ENCODE data around the gene EDN3. TPM values are rescaled to one million over a fixed set of nuclear protein-coding genes. Genes with fewer than 3 reads are reported as not detected.

The EDN3 gene
- polyA plus RNA-seq, 1 donor from 2014 or later, result 0.50 TPM

DNA sequence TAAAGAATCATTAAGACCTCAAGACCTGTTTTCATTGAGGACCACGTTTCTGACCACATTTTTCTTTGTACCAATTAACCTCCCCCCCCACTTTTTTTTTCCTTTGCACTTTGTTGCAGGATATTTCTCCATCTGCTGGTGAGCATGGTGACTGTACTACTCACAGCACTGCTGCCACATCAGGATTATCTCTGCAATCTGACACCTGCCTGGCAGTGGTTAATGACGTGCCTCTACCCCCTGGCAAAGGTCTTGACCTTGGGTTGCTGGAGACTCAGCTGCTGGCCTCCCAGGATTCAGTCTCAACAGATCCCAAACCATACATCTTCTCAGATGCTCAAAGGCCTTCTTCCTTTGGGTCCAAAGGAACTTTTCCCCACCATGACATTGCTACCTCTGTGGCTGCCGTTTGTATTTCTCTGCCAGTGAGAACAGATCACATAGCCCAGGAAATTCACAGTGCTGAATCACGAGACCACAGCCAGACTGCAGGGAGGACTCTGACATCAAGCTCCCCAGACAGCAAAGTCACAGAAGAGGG, 46.6 kb upstream of the EDN3 start:
- Histone ChIP-seq H2AFZ (ENCODE audit: low read depth, low read length) (no peak overlapping the region), H3K9me3 (ENCODE audit: low read length) (no peaks in the 10 kb centered on the region), H3K36me3 (ENCODE audit: insufficient read depth, low read length) (no peaks in the 10 kb centered on the region), H3K9me2 (ENCODE audit: insufficient read depth, low read length) (no peaks in the 10 kb centered on the region), H4K20me1 (ENCODE audit: insufficient read depth) (no peaks in the 10 kb centered on the region), H3K4me2 (ENCODE audit: low read length) (no peak overlapping the region), H3K9ac (ENCODE audit: low read length) (no peak overlapping the region), H3F3A (ENCODE audit: insufficient read depth, low read length, poor library complexity, severe bottlenecking) (no peaks in the 10 kb centered on the region), H3K27me3 (ENCODE audit: insufficient read depth, low read depth, low read length) (no peaks in the 10 kb centered on the region), H3K4me3 (ENCODE audit: low read length) (no peak overlapping the region), H3K79me2 (replicated peaks; ENCODE audit: insufficient read depth, low read length) (no peaks in the 10 kb centered on the region), H3K27ac (ENCODE audit: low read length) (no peak overlapping the region)
- TF ChIP-seq, protein P1, sequence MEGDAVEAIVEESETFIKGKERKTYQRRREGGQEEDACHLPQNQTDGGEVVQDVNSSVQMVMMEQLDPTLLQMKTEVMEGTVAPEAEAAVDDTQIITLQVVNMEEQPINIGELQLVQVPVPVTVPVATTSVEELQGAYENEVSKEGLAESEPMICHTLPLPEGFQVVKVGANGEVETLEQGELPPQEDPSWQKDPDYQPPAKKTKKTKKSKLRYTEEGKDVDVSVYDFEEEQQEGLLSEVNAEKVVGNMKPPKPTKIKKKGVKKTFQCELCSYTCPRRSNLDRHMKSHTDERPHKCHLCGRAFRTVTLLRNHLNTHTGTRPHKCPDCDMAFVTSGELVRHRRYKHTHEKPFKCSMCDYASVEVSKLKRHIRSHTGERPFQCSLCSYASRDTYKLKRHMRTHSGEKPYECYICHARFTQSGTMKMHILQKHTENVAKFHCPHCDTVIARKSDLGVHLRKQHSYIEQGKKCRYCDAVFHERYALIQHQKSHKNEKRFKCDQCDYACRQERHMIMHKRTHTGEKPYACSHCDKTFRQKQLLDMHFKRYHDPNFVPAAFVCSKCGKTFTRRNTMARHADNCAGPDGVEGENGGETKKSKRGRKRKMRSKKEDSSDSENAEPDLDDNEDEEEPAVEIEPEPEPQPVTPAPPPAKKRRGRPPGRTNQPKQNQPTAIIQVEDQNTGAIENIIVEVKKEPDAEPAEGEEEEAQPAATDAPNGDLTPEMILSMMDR (IDR thresholded peaks at IDR 0.05; ENCODE audit: poor library complexity, severe bottlenecking), result no peak
- TF ChIP-seq SMC3 (conservative IDR thresholded peaks at IDR 0.05; ENCODE audit: poor library complexity), result no peak
- no peak for TF ChIP-seq EZH2 (IDR thresholded peaks at IDR 0.05; ENCODE audit: borderline replicate concordance, insufficient read depth, low read length, poor library complexity, severe bottlenecking)
- TF ChIP-seq RAD21 (conservative IDR thresholded peaks at IDR 0.05), result no peak
- TF ChIP-seq MXI1 (conservative IDR thresholded peaks at IDR 0.05; ENCODE audit: poor library complexity, severe bottlenecking), result no peak
- no peak for TF ChIP-seq POLR2AphosphoS5 (IDR thresholded peaks at IDR 0.05)
- TF ChIP-seq, protein P2, sequence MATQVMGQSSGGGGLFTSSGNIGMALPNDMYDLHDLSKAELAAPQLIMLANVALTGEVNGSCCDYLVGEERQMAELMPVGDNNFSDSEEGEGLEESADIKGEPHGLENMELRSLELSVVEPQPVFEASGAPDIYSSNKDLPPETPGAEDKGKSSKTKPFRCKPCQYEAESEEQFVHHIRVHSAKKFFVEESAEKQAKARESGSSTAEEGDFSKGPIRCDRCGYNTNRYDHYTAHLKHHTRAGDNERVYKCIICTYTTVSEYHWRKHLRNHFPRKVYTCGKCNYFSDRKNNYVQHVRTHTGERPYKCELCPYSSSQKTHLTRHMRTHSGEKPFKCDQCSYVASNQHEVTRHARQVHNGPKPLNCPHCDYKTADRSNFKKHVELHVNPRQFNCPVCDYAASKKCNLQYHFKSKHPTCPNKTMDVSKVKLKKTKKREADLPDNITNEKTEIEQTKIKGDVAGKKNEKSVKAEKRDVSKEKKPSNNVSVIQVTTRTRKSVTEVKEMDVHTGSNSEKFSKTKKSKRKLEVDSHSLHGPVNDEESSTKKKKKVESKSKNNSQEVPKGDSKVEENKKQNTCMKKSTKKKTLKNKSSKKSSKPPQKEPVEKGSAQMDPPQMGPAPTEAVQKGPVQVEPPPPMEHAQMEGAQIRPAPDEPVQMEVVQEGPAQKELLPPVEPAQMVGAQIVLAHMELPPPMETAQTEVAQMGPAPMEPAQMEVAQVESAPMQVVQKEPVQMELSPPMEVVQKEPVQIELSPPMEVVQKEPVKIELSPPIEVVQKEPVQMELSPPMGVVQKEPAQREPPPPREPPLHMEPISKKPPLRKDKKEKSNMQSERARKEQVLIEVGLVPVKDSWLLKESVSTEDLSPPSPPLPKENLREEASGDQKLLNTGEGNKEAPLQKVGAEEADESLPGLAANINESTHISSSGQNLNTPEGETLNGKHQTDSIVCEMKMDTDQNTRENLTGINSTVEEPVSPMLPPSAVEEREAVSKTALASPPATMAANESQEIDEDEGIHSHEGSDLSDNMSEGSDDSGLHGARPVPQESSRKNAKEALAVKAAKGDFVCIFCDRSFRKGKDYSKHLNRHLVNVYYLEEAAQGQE (IDR thresholded peaks at IDR 0.05; ENCODE audit: borderline replicate concordance), result no peak
- no peak for TF ChIP-seq TAF1 (IDR thresholded peaks at IDR 0.05; ENCODE audit: low read depth)
- TF ChIP-seq EP300 (conservative IDR thresholded peaks at IDR 0.05; ENCODE audit: poor library complexity, severe bottlenecking), result no peak

DNA sequence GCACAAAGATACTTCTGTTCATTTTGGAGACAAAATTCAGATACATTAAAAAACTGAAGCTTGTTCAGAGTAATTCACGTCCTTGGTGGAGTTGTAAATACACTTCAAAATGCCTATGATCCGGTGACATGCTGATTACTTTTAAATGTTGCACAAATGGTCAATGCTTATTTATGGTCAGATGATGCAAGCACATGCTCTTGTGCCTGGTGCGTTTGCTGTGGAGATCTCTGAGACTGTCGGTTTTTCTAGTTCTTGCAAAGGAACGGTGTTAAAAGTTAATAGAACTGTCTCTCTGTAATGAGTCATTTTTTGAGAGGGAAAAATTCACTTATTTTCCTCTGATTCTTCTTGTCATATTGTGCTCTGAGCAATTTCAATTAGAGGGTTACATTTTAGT, 45.2 kb upstream of the EDN3 start:
- Histone ChIP-seq H3K4me2 (ENCODE audit: low read length) (no peak overlapping the region), H3K9me2 (ENCODE audit: insufficient read depth, low read length) (no peaks in the 10 kb centered on the region), H3K27me3 (ENCODE audit: insufficient read depth, low read depth, low read length) (no peaks in the 10 kb centered on the region), H3K27ac (ENCODE audit: low read length) (no peak overlapping the region), H3K9ac (ENCODE audit: low read length) (no peak overlapping the region), H3K36me3 (ENCODE audit: insufficient read depth, low read length) (no peaks in the 10 kb centered on the region), H2AFZ (ENCODE audit: low read depth, low read length) (no peak overlapping the region), H3K79me2 (replicated peaks; ENCODE audit: insufficient read depth, low read length) (no peaks in the 10 kb centered on the region), H3K4me3 (ENCODE audit: low read length) (no peak overlapping the region), H4K20me1 (ENCODE audit: insufficient read depth) (no peaks in the 10 kb centered on the region), H3F3A (ENCODE audit: insufficient read depth, low read length, poor library complexity, severe bottlenecking) (no peaks in the 10 kb centered on the region), H3K9me3 (ENCODE audit: low read length) (no peaks in the 10 kb centered on the region)
- TF ChIP-seq RAD21 (conservative IDR thresholded peaks at IDR 0.05) (no peak), POLR2AphosphoS5 (IDR thresholded peaks at IDR 0.05) (no peak), EZH2 (IDR thresholded peaks at IDR 0.05; ENCODE audit: borderline replicate concordance, insufficient read depth, low read length, poor library complexity, severe bottlenecking) (no peak), MXI1 (conservative IDR thresholded peaks at IDR 0.05; ENCODE audit: poor library complexity, severe bottlenecking) (no peak), SMC3 (conservative IDR thresholded peaks at IDR 0.05; ENCODE audit: poor library complexity) (no peak), EP300 (conservative IDR thresholded peaks at IDR 0.05; ENCODE audit: poor library complexity, severe bottlenecking) (no peak), TAF1 (IDR thresholded peaks at IDR 0.05; ENCODE audit: low read depth) (no peak)
- TF ChIP-seq, protein P1 (IDR thresholded peaks at IDR 0.05; ENCODE audit: poor library complexity, severe bottlenecking), result no peak
- TF ChIP-seq, protein P2 (IDR thresholded peaks at IDR 0.05; ENCODE audit: borderline replicate concordance), result no peak
